HCT116 (cell line): ENCODE results near the gene ARMC6.

Experiments used
- CBX3 ChIP-seq: IDR thresholded peaks from 2 replicates; pipeline ENCODE4 v1.6.1; 2012; ENCODE audit warnings: low read depth
- CEBPB ChIP-seq: IDR thresholded peaks from 2 replicates; pipeline ENCODE4 v1.6.1; 2012; ENCODE audit warnings: low read depth
- CTCF ChIP-seq, 3 experiments: fragments of 200-600 bp in 1 of 3; sonication (generic) in 1 of 3; IDR thresholded peaks in 2 of 3; conservative IDR thresholded peaks in 1 of 3; 2 replicates each; pipeline ENCODE4 v1.5.1; 2012 to 2017; ENCODE audit warnings: low read depth in 2 of 3, low read length in 2 of 3, antibody characterized with exemption in 1 of 3, borderline replicate concordance in 1 of 3, control low read depth in 1 of 3, mild to moderate bottlenecking in 1 of 3, mixed read lengths in 1 of 3, mixed run types in 1 of 3, moderate library complexity in 1 of 3; ENCODE audit not compliant: insufficient read depth in 1 of 3
- EZH2 ChIP-seq: fragments of 200-600 bp; sonication (generic); IDR thresholded peaks from 2 replicates; pipeline ENCODE4 v1.6.1; 2017; ENCODE audit warnings: antibody characterized with exemption, mixed run types
- FOSL1 ChIP-seq: IDR thresholded peaks from 2 replicates; pipeline ENCODE4 v1.6.1; 2012; ENCODE audit warnings: low read depth
- JUND ChIP-seq: IDR thresholded peaks from 2 replicates; pipeline ENCODE4 v1.6.1; 2012
- MAX ChIP-seq: IDR thresholded peaks from 2 replicates; pipeline ENCODE4 v1.6.1; 2012
- POLR2A ChIP-seq: IDR thresholded peaks from 2 replicates; pipeline ENCODE4 v1.7.0; 2011; ENCODE audit warnings: borderline replicate concordance; ENCODE audit not compliant: insufficient read depth, insufficient read length; ENCODE audit errors: extremely low read depth
- POLR2AphosphoS5 ChIP-seq: IDR thresholded peaks from 2 replicates; pipeline ENCODE4 v1.6.1; 2011; ENCODE audit warnings: mild to moderate bottlenecking, low read depth, low read length, moderate library complexity
- RAD21 ChIP-seq: IDR thresholded peaks from 2 replicates; pipeline ENCODE4 v1.6.1; 2012; ENCODE audit warnings: low read depth, mild to moderate bottlenecking
- SRF ChIP-seq: IDR thresholded peaks from 2 replicates; pipeline ENCODE4 v1.6.1; 2012; ENCODE audit warnings: low read depth
- YY1 ChIP-seq: IDR thresholded peaks from 2 replicates; pipeline ENCODE4 v1.6.1; 2011; ENCODE audit warnings: low read length, low read depth, moderate library complexity, mild to moderate bottlenecking; ENCODE audit not compliant: insufficient replicate concordance; ENCODE audit errors: extremely low read depth

GRCh38 chr19:19062454-19063182 lies 29.2 kb downstream of the ARMC6 start:
- TF ChIP-seq POLR2A (no peak), CTCF (IDR thresholded peaks at IDR 0.05 in 2 of 3, conservative IDR thresholded peaks at IDR 0.05 in 1 of 3; ENCODE audit: borderline replicate concordance in 1 of 3, insufficient read depth in 1 of 3, low read depth in 2 of 3, low read length in 2 of 3) (no peak), SRF (no peak), JUND (no peak), POLR2AphosphoS5 (no peak), YY1 (no peak), EZH2 (no peak), CBX3 (no peak), MAX (no peak), CEBPB (no peak), FOSL1 (no peak), RAD21 (no peak)
